Trophoblast cell (in vitro differentiated cells and primary cell): ENCODE data around the gene ARHGEF40.
A peak's percentile ranks its signal among the peaks of the same experiment; 100 is the strongest.

ENCODE experiments used
- DNase-seq, 2 donors: peaks; one replicate each; pipeline ENCODE4 v3.0.0-alpha.2; 2016
- H2AFZ ChIP-seq: 2 replicates; pipeline ENCODE4 v1.6.1; 2013; ENCODE audit warnings: low read length, moderate library complexity, mild to moderate bottlenecking; ENCODE audit not compliant: insufficient read depth, poor library complexity
- H2AK5ac ChIP-seq: 2 replicates; pipeline ENCODE4 v1.6.1; 2013; ENCODE audit warnings: mild to moderate bottlenecking, low read length
- H2BK120ac ChIP-seq: 2 replicates; pipeline ENCODE4 v1.6.1; 2013; ENCODE audit warnings: low read length, mild to moderate bottlenecking, moderate library complexity; ENCODE audit not compliant: insufficient read depth, poor library complexity
- H2BK12ac ChIP-seq: 2 replicates; pipeline ENCODE4 v1.6.1; 2013; ENCODE audit warnings: mild to moderate bottlenecking, low read length, moderate library complexity
- H2BK5ac ChIP-seq: 2 replicates; pipeline ENCODE4 v1.6.1; 2013; ENCODE audit warnings: low read length, low read depth, moderate library complexity, mild to moderate bottlenecking; ENCODE audit not compliant: poor library complexity
- H3K14ac ChIP-seq: 2 replicates; pipeline ENCODE4 v1.6.1; 2013; ENCODE audit warnings: mild to moderate bottlenecking, low read length
- H3K18ac ChIP-seq: 2 replicates; pipeline ENCODE4 v1.6.1; 2013; ENCODE audit warnings: mild to moderate bottlenecking, low read length
- H3K23ac ChIP-seq: 2 replicates; pipeline ENCODE4 v1.6.1; 2013; ENCODE audit warnings: low read length
- H3K27ac ChIP-seq: 2 replicates; pipeline ENCODE4 v1.5.1; 2013; ENCODE audit warnings: low read depth, mild to moderate bottlenecking, inconsistent platforms, low read length, moderate library complexity
- H3K27me3 ChIP-seq: 2 replicates; pipeline ENCODE4 v1.6.1; 2013; ENCODE audit warnings: inconsistent platforms, mild to moderate bottlenecking, low read length, moderate library complexity; ENCODE audit not compliant: insufficient read depth
- H3K36me3 ChIP-seq, 2 experiments: 1 replicate in 1 of 2; 2 replicates in 1 of 2; pipeline ENCODE4 v1.6.1; 2013; ENCODE audit warnings: low read length in 2 of 2, mild to moderate bottlenecking in 2 of 2, moderate library complexity in 1 of 2; ENCODE audit not compliant: insufficient read depth in 2 of 2, control insufficient read depth in 1 of 2
- H3K4ac ChIP-seq: 2 replicates; pipeline ENCODE4 v1.6.1; 2013; ENCODE audit warnings: low read depth, mild to moderate bottlenecking, low read length, moderate library complexity
- H3K4me1 ChIP-seq, 2 experiments: 1 replicate in 1 of 2; 2 replicates in 1 of 2; pipeline ENCODE4 v1.6.1; 2013; ENCODE audit warnings: low read length in 2 of 2, mild to moderate bottlenecking in 2 of 2, moderate library complexity in 1 of 2; ENCODE audit not compliant: insufficient read depth in 2 of 2, control insufficient read depth in 1 of 2
- H3K4me2 ChIP-seq: 2 replicates; pipeline ENCODE4 v1.6.1; 2013; ENCODE audit warnings: inconsistent platforms, mild to moderate bottlenecking, low read length, moderate library complexity
- H3K4me3 ChIP-seq: 2 replicates; pipeline ENCODE4 v1.5.1; 2013; ENCODE audit warnings: mild to moderate bottlenecking, low read depth, low read length, inconsistent platforms
- H3K79me1 ChIP-seq: one replicate; pipeline ENCODE4 v1.6.1; 2013; ENCODE audit warnings: low read length
- H3K79me2 ChIP-seq: 2 replicates; pipeline ENCODE4 v1.6.1; 2013; ENCODE audit warnings: low read length, mild to moderate bottlenecking; ENCODE audit not compliant: control insufficient read depth, insufficient read depth, poor library complexity
- H3K9ac ChIP-seq: 2 replicates; pipeline ENCODE4 v1.6.1; 2013; ENCODE audit warnings: mild to moderate bottlenecking, low read length
- H3K9me3 ChIP-seq: 2 replicates; pipeline ENCODE4 v1.6.1; 2013; ENCODE audit warnings: low read depth, mild to moderate bottlenecking, control low read depth, inconsistent platforms, low read length; ENCODE audit not compliant: insufficient read depth
- H4K12ac ChIP-seq: 2 replicates; pipeline ENCODE4 v1.6.1; 2013; ENCODE audit warnings: low read depth, mild to moderate bottlenecking, low read length, moderate library complexity
- H4K8ac ChIP-seq: 2 replicates; pipeline ENCODE4 v1.6.1; 2013; ENCODE audit warnings: low read depth, mild to moderate bottlenecking, low read length, moderate library complexity
- H4K91ac ChIP-seq: one replicate; pipeline ENCODE4 v1.6.1; 2013; ENCODE audit warnings: low read depth, mild to moderate bottlenecking, low read length, moderate library complexity
- WGBS: extraction: QIAGEN DNeasy Blood & Tissue Kit; methylation state at CpG from one replicate; pipeline ENCODE4 v1.1.7; 2013; ENCODE audit warnings: missing lambda C conversion rate; ENCODE audit not compliant: insufficient read length, insufficient coverage; ENCODE audit errors: extremely low coverage; 5-methylcytosine and 5-hydroxymethylcytosine counted together

Gene ARHGEF40

DNA sequence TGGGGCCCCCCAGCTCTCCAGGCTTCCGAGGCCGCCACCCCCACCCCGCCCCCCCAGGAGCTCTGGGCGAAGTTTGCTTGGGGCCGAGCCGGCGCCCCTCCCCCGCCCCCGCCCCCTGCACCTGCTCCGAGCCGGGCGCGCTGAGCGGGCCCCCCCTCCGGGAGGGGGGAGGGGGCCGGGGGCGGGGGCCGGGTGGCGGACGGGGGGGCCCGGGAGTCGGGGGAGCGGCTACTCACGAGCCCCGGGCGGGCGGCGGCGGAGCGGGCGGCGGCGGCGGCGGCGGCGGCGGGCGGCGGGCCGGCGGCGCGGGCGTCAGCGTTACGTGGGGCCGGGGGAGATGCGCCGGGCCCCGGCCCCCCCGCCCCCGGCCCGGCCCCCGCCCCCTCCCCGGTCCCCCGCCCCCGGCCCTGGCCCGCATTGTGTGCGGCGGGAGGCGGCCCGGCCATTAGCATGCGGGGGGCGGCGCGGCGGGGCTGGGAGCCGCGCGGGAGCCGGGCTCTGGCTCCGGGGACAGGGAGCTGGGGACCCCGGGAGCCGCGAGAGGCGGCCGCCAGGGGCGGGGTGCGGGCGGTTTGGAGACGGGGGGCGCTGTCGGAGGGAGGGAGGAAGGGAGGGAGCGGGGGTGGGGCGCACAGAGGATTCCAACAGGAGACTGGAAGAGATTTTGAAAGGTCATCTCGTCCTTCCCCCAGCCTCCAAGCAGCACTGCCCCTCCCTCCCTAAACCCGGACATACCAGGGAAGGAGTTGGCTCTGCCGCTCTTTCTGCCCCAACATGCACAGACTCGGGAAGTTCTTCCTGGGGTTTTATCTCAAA, 28.2 kb downstream of the ARHGEF40 start, which contains the start of gene ZNF219:
Gene ZNF219, minus strand, starts transcription at position 580 of the 816 bp plus-strand sequence. CDS start 5,064 bp downstream, outside the sequence.
- Histone ChIP-seq H3K27ac (no peak within 1 kb of the TSS), H3K18ac (peak within 1 kb of the TSS; percentile 43), H2AFZ (no peak within 1 kb of the TSS), H3K4me3 (peak within 1 kb of the TSS; percentile 70), H2BK120ac (no peak within 1 kb of the TSS), H3K36me3 (no peaks in the 10 kb centered on the region), H4K8ac (peak within 1 kb of the TSS; percentile 20), H3K4me2 (peak within 1 kb of the TSS; percentile 93), H4K12ac (no peak within 1 kb of the TSS), H3K4ac (no peak within 1 kb of the TSS), H2BK5ac (no peak within 1 kb of the TSS), H2AK5ac (no peak within 1 kb of the TSS), H3K79me1 (peaks cover under 1% of the 10 kb centered on the region), H3K9me3 (peaks cover 2% of the 10 kb centered on the region), H3K14ac (no peak within 1 kb of the TSS), H3K27me3 (no peaks in the 10 kb centered on the region), H3K79me2 (no peaks in the 10 kb centered on the region), H2BK12ac (no peak within 1 kb of the TSS), H4K91ac (no peak within 1 kb of the TSS), H3K23ac (no peak within 1 kb of the TSS), H3K9ac (peak within 1 kb of the TSS; percentile 44), H3K4me1 (peaks cover 7 to 29% of the 10 kb centered on the region in 2 experiments)
- WGBS: no CpG with 5 or more reads among the region's 90 CpGs
- DNase-seq: peak in 1 of 2 donors; percentile 58

DNA sequence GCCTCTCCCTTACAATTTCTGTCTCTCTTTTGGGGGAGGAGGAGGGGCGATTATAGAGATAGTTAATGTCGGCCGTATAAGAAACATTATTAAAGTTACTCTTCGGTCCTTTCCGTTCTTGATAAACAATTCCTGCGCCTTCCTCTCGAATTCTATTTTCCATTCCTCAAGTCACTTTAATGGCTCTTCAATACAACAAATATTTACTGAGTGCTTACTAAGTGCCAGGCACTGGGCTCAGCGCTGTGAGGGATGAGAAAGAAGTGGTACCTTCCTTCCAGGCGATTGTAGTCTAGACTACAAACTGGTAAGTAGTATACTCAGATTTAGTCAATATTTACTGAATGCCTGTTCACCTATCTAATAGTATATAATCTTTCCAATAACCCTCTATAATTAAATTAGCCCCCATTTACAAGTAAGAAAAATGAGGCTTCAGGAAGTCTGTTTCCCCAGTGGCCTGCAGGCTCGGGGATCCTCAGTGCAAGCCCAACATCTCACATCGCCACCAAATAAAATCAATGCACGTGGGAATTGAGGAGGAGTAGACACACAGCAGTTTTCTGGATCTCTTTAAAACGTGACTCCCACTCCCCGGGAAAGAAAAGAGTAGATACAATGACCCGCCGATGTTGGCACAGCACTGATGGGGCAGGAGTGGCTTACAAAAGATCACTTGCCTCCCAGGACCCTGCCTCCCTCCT, 28.9 kb downstream of the ARHGEF40 start:
- no peaks in the 10 kb centered on the region for H3K36me3 ChIP-seq

DNA sequence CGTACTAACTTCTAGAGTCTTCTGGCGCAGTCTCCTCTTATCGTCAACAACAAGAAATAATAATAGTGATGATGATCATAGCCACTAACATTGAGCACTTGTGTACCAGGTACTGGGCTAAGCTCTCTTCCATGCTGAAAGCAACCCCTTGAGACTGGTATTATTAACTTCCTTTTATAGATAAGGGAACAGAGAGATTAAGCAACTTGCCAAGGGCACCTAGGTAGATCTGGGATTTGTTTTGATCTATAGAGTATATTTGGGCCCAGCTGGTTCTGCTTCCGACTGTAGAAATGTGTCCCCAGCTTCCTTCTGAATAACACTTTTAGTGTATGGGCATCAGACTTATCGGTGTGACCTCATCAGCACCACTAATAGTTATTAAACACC, 29.5 kb downstream of the ARHGEF40 start:
- Histone ChIP-seq H3K23ac (no peak overlapping the region), H2AFZ (no peak overlapping the region), H3K4me3 (no peak overlapping the region), H3K36me3 (no peaks in the 10 kb centered on the region), H3K4me2 (no peak overlapping the region), H3K27ac (no peak overlapping the region), H2BK5ac (no peak overlapping the region), H3K14ac (no peak overlapping the region), H2BK120ac (no peak overlapping the region), H2AK5ac (no peak overlapping the region), H3K9me3 (peaks cover 2% of the 10 kb centered on the region), H4K91ac (no peak overlapping the region), H3K4ac (no peak overlapping the region), H4K8ac (no peak overlapping the region), H3K27me3 (no peaks in the 10 kb centered on the region), H3K4me1 (peaks cover 7 to 23% of the 10 kb centered on the region in 2 experiments), H3K9ac (no peak overlapping the region), H3K79me2 (peaks cover 6% of the 10 kb centered on the region), H2BK12ac (no peak overlapping the region), H3K79me1 (peaks cover 11% of the 10 kb centered on the region), H3K18ac (no peak overlapping the region), H4K12ac (no peak overlapping the region)
- no CpG with 5 or more reads among the region's 5 CpGs for WGBS
- DNase-seq: no peak

More for the DNA sequence above, 28.9 kb downstream of the ARHGEF40 start:
- peaks cover 3% of the 10 kb centered on the region for H3K79me2 ChIP-seq
- no peak overlapping the region for H4K91ac ChIP-seq
- H4K8ac ChIP-seq: no peak overlapping the region
- no peak overlapping the region for H2BK5ac ChIP-seq
- WGBS: no CpG with 5 or more reads among the region's 16 CpGs
- no peak overlapping the region for H3K9ac ChIP-seq
- peaks cover 2% of the 10 kb centered on the region for H3K9me3 ChIP-seq
- no peak overlapping the region for H2BK12ac ChIP-seq
- peak overlapping the region; percentile 93 for H3K4me2 ChIP-seq
- H3K4ac ChIP-seq: no peak overlapping the region
- H4K12ac ChIP-seq: no peak overlapping the region
- no peak overlapping the region for H3K27ac ChIP-seq
- H3K4me3 ChIP-seq: peak overlapping the region; percentile 70
- H3K14ac ChIP-seq: no peak overlapping the region
- H2AK5ac ChIP-seq: no peak overlapping the region
- peaks cover 7% of the 10 kb centered on the region for H3K79me1 ChIP-seq
- no peak for DNase-seq
- no peak overlapping the region for H2AFZ ChIP-seq
- no peaks in the 10 kb centered on the region for H3K27me3 ChIP-seq
- H2BK120ac ChIP-seq: no peak overlapping the region
- H3K23ac ChIP-seq: no peak overlapping the region
- peaks cover 7 to 27% of the 10 kb centered on the region in 2 experiments for H3K4me1 ChIP-seq
- H3K18ac ChIP-seq: no peak overlapping the region

DNA sequence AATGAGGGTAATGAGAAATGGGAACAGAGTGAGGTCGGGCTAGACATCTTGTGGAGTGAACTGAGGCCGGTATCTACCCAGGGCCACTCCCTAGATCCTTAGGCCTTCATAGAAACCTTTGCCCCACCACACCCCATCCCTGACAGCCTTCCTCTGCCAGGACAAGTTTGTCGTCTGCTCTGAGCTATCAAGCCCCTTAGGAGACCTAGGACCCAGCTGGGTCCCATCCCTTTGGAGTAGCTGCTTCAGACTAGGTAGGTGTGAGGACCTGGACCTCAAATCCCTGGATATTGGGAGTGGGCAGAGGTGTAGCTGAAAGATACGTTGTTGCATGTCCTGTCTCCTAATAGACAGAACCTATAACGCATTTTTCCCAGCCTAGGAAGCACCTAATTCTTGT, 30.8 kb downstream of the ARHGEF40 start, which contains the start of gene TMEM253:
Gene TMEM253, plus strand, starts transcription at position 136 of the 400 bp plus-strand sequence. CDS start 278 bp downstream, outside the sequence.
- Histone ChIP-seq H2AFZ (no peak within 1 kb of the TSS), H3K18ac (no peak within 1 kb of the TSS), H3K4me2 (no peak within 1 kb of the TSS), H3K79me2 (peaks cover 6% of the 10 kb centered on the region), H4K91ac (no peak within 1 kb of the TSS), H4K8ac (no peak within 1 kb of the TSS), H3K4me3 (no peak within 1 kb of the TSS), H2AK5ac (no peak within 1 kb of the TSS), H3K14ac (no peak within 1 kb of the TSS), H2BK5ac (no peak within 1 kb of the TSS), H3K9ac (peak within 1 kb of the TSS; percentile 4), H3K79me1 (peaks cover 11% of the 10 kb centered on the region), H3K27ac (no peak within 1 kb of the TSS), H3K9me3 (peaks cover 2% of the 10 kb centered on the region), H2BK120ac (no peak within 1 kb of the TSS), H2BK12ac (peak within 1 kb of the TSS; percentile 7), H3K4ac (no peak within 1 kb of the TSS), H3K23ac (no peak within 1 kb of the TSS), H3K4me1 (peaks cover 7 to 23% of the 10 kb centered on the region in 2 experiments), H3K27me3 (no peaks in the 10 kb centered on the region), H4K12ac (no peak within 1 kb of the TSS), H3K36me3 (no peaks in the 10 kb centered on the region)
- WGBS: no CpG with 5 or more reads among the region's 5 CpGs
- no peak for DNase-seq
